SU-DHL-6 (cell line): ENCODE results near the gene TAF15.

Experiments used
- H2AFZ ChIP-seq: fragments of 200-600 bp; sonication (generic); 2 replicates; pipeline ENCODE4 v1.6.1; 2014; ENCODE audit warnings: low read depth, mild to moderate bottlenecking, moderate library complexity, mixed read lengths, antibody characterized with exemption, low read length; ENCODE audit not compliant: severe bottlenecking
- H3F3A ChIP-seq: fragments of 200-600 bp; shearing (Covaris generic); 2 replicates; pipeline ENCODE4 v1.6.0; 2016; ENCODE audit warnings: antibody characterized with exemption, mild to moderate bottlenecking; ENCODE audit not compliant: insufficient read depth
- H3K27ac ChIP-seq: fragments of 200-600 bp; sonication (generic); 2 replicates; pipeline ENCODE4 v1.5.1; 2016; ENCODE audit warnings: low read depth, mild to moderate bottlenecking, low read length, moderate library complexity, mixed read lengths
- H3K27me3 ChIP-seq: fragments of 200-600 bp; sonication (generic), shearing (Covaris generic); 2 replicates; pipeline ENCODE4 v1.6.0; 2014; ENCODE audit warnings: mild to moderate bottlenecking, low read length
- H3K36me3 ChIP-seq: fragments of 200-600 bp; sonication (generic); 2 replicates; pipeline ENCODE4 v1.6.1; 2014; ENCODE audit warnings: mild to moderate bottlenecking, low read length, mixed read lengths
- H3K4me2 ChIP-seq: fragments of 300-600, 200-600 bp; shearing (Covaris generic), sonication (generic); 2 replicates; pipeline ENCODE4 v1.6.0; 2014; ENCODE audit warnings: low read length, low read depth, mild to moderate bottlenecking; ENCODE audit not compliant: poor library complexity, severe bottlenecking
- H3K4me3 ChIP-seq: fragments of 200-600 bp; sonication (generic); 2 replicates; pipeline ENCODE4 v1.5.1; 2014; ENCODE audit warnings: antibody characterized with exemption, low read length, mild to moderate bottlenecking, mixed read lengths; ENCODE audit not compliant: insufficient read depth, poor library complexity, severe bottlenecking
- H3K79me2 ChIP-seq: fragments of 200-600 bp; sonication (generic); 2 replicates; pipeline ENCODE4 v1.6.1; 2014; ENCODE audit warnings: mild to moderate bottlenecking, low read length, moderate library complexity; ENCODE audit not compliant: insufficient read depth
- H3K9ac ChIP-seq: fragments of 200-600 bp; sonication (generic); 2 replicates; pipeline ENCODE4 v1.7.0; 2014; ENCODE audit warnings: mild to moderate bottlenecking, low read length
- H3K9me2 ChIP-seq: fragments of 200-600 bp; sonication (generic); replicated peaks from 2 replicates; pipeline ENCODE4 v1.6.1; 2014; ENCODE audit warnings: low read length; ENCODE audit not compliant: insufficient read depth
- H3K9me3 ChIP-seq: fragments of 200-600 bp; sonication (generic); 2 replicates; pipeline ENCODE4 v1.6.1; 2014; ENCODE audit warnings: low read length, mixed read lengths; ENCODE audit not compliant: insufficient read depth
- H4K20me1 ChIP-seq: fragments of 200-600 bp; sonication (generic); 2 replicates; pipeline ENCODE4 v1.6.1; 2014; ENCODE audit warnings: low read depth, mild to moderate bottlenecking, antibody characterized with exemption, low read length, moderate library complexity, mixed read lengths
- CTCF ChIP-seq: fragments of 200-600 bp; sonication (generic); IDR thresholded peaks from one replicate; pipeline ENCODE4 v1.5.1; 2017; ENCODE audit warnings: antibody characterized with exemption, mild to moderate bottlenecking, low read length, moderate library complexity; ENCODE audit not compliant: insufficient read depth, poor library complexity, severe bottlenecking
- EZH2phosphoT487 ChIP-seq: fragments of 200-600 bp; sonication (generic), shearing (Covaris generic); conservative IDR thresholded peaks from 2 replicates; pipeline ENCODE4 v1.6.1; 2018; ENCODE audit warnings: mild to moderate bottlenecking, antibody characterized with exemption, low read length, moderate library complexity, mixed read lengths

The TAF15 gene

GRCh38 chr17:35773679-35774425, 35.4 kb upstream of the TAF15 start:
- Histone ChIP-seq H2AFZ (no peak overlapping the region), H3K27ac (no peak overlapping the region), H3K9ac (no peak overlapping the region), H4K20me1 (no peaks in the 10 kb centered on the region), H3K27me3 (no peaks in the 10 kb centered on the region), H3K4me3 (no peak overlapping the region), H3K79me2 (no peaks in the 10 kb centered on the region), H3K4me2 (no peak overlapping the region), H3K9me2 (no peaks in the 10 kb centered on the region), H3K36me3 (no peaks in the 10 kb centered on the region), H3K9me3 (no peaks in the 10 kb centered on the region), H3F3A (no peaks in the 10 kb centered on the region)
- TF ChIP-seq EZH2phosphoT487 (no peak), CTCF (no peak)

DNA sequence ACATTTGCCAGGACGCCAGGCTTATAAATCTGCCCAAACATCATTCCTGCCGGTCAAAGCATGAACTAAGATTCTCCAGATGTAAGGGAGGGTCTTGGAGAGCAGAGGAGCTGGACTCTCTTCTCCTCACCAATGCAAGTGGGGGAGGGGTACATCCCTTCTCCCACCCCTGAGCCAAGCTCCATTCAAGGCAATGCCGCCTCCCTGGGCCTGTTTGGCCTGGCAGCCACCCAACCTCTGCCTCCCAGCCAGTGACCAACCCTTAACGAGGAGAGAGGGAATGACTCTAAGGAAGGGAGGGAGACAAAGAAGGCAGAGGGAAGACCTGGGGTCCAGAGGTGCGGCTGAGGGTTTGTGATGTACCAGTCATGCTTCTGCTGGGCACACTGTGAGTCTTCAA, 34.8 kb upstream of the TAF15 start:
- Histone ChIP-seq H3K9me2 (no peaks in the 10 kb centered on the region), H4K20me1 (no peaks in the 10 kb centered on the region), H3K27ac (no peak overlapping the region), H3K27me3 (no peaks in the 10 kb centered on the region), H3K9me3 (no peaks in the 10 kb centered on the region), H3K36me3 (no peaks in the 10 kb centered on the region), H2AFZ (no peak overlapping the region), H3K9ac (no peak overlapping the region), H3F3A (no peaks in the 10 kb centered on the region), H3K4me3 (no peak overlapping the region), H3K79me2 (no peaks in the 10 kb centered on the region), H3K4me2 (no peak overlapping the region)
- no peak for TF ChIP-seq CTCF
- TF ChIP-seq EZH2phosphoT487 = no peak

- no peak for TF ChIP-seq CTCF
- TF ChIP-seq EZH2phosphoT487 = no peak
- H3K27me3 ChIP-seq = no peaks in the 10 kb centered on the region
- no peaks in the 10 kb centered on the region for H3K79me2 ChIP-seq
- no peak overlapping the region for H3K4me2 ChIP-seq
- H3K9ac ChIP-seq = no peak overlapping the region
- no peaks in the 10 kb centered on the region for H3K9me2 ChIP-seq
- no peaks in the 10 kb centered on the region for H3K9me3 ChIP-seq
- H3K27ac ChIP-seq = no peak overlapping the region
- no peaks in the 10 kb centered on the region for H4K20me1 ChIP-seq
- H3K4me3 ChIP-seq = no peak overlapping the region
- H2AFZ ChIP-seq = no peak overlapping the region
- H3K36me3 ChIP-seq = no peaks in the 10 kb centered on the region
- H3F3A ChIP-seq = no peaks in the 10 kb centered on the region
Observed at GRCh38 chr17:35775039-35775438, 34.2 kb upstream of the TAF15 start.
